CD4-positive, alpha-beta memory T cell (primary cell): Measurements from ENCODE around the gene SYK. TPM values are rescaled to one million over a fixed set of nuclear protein-coding genes. Genes with fewer than 3 reads are reported as not detected.

Experiments
- CTCF ChIA-PET: fragments of 350-600 bp; sonication (Branson Sonifier 250); formaldehyde crosslinking; loops from one replicate; lab custom pipeline; 2021; ENCODE audit warnings: inconsistent platforms; ENCODE audit not compliant: partially characterized antibody; lab: Charles Lee
- POLR2A ChIA-PET: fragments of 350-600 bp; sonication (Branson Sonifier 250); formaldehyde crosslinking; loops from one replicate; lab custom pipeline; 2021; ENCODE audit not compliant: partially characterized antibody; lab: Charles Lee
- DNase-seq, 5 donors: peaks; one replicate each; pipeline versions ENCODE4 v3.0.0 to v3.0.0-alpha.2; 2020 to 2022; ENCODE audit warnings: mixed read lengths in 1 of 5
- H3K27ac ChIP-seq: one replicate; pipeline ENCODE4 v1.7.0; 2013; ENCODE audit warnings: low read depth, low read length
- H3K27me3 ChIP-seq: 2 replicates; pipeline ENCODE4 v1.7.0; 2013; ENCODE audit warnings: mild to moderate bottlenecking, low read length, moderate library complexity; ENCODE audit not compliant: insufficient read depth
- H3K36me3 ChIP-seq: 2 replicates; pipeline ENCODE4 v1.7.0; 2013; ENCODE audit warnings: mild to moderate bottlenecking, low read length, moderate library complexity; ENCODE audit not compliant: insufficient read depth
- H3K4me1 ChIP-seq: 2 replicates; pipeline ENCODE4 v1.7.0; 2013; ENCODE audit warnings: mild to moderate bottlenecking, low read length, moderate library complexity; ENCODE audit not compliant: insufficient read depth
- H3K4me3 ChIP-seq, 2 donors: one replicate each; pipeline ENCODE4 v1.7.0; 2013; ENCODE audit warnings: low read length in 2 of 2, mild to moderate bottlenecking in 1 of 2
- H3K9me3 ChIP-seq, 2 donors: one replicate each; pipeline ENCODE4 v1.7.0; 2013; ENCODE audit warnings: low read length in 2 of 2, control low read depth in 1 of 2; ENCODE audit not compliant: control insufficient read depth in 1 of 2
- H3K27ac Mint-ChIP-seq, 7 donors: one replicate each; pipeline ENCODE4 v1.8.0; 2020 to 2021; ENCODE audit warnings: mixed read lengths in 7 of 7, mild to moderate bottlenecking in 6 of 7, inconsistent platforms in 3 of 7, moderate library complexity in 3 of 7
- H3K27me3 Mint-ChIP-seq, 2 donors: one replicate each; pipeline ENCODE4 v1.8.0; 2020 to 2021; ENCODE audit warnings: mixed read lengths in 2 of 2
- H3K36me3 Mint-ChIP-seq, 2 donors: one replicate each; pipeline ENCODE4 v1.8.0; 2020 to 2021; ENCODE audit warnings: mixed read lengths in 2 of 2, inconsistent platforms in 1 of 2, mild to moderate bottlenecking in 1 of 2
- H3K4me1 Mint-ChIP-seq, 4 donors: one replicate each; pipeline ENCODE4 v1.8.0; 2020 to 2021; ENCODE audit warnings: mixed read lengths in 4 of 4, mild to moderate bottlenecking in 1 of 4
- H3K4me3 Mint-ChIP-seq, 8 donors: one replicate each; pipeline ENCODE4 v1.8.0; 2020 to 2021; ENCODE audit warnings: mixed read lengths in 8 of 8, mild to moderate bottlenecking in 7 of 8, moderate library complexity in 6 of 8, inconsistent platforms in 3 of 8
- H3K9me3 Mint-ChIP-seq, 8 donors: one replicate each; pipeline ENCODE4 v1.8.0; 2020 to 2021; ENCODE audit warnings: mixed read lengths in 8 of 8, mild to moderate bottlenecking in 5 of 8, inconsistent platforms in 3 of 8, moderate library complexity in 1 of 8
- intact Hi-C: fragments of 100-400 bp; cut with micrococcal nuclease; formaldehyde crosslinking; loops from one replicate; pipeline ENCODE4 v1.15.1; 2023
- polyA plus RNA-seq, 2 donors: library from polyadenylated mRNA; unstranded; fragments of 300-500 nt; fragmentation: Illumina TruSeq; gene quantifications; one replicate each; pipeline ENCODE4 v1.2.3, GENCODE V29; 2021
- total RNA-seq, 2 experiments: library from RNA; stranded (reverse); gene quantifications; one replicate each; pipeline ENCODE4 v1.2.3, GENCODE V29; 2021

Gene SYK
- total and polyA plus RNA-seq, 4 experiments from 2014 or later: 0.08 to 1.9 (median 0.78) TPM

GRCh38 chr9:90858457-90858901, 56.9 kb downstream of the SYK start:
- H3K4me3 ChIP-seq: no peak overlapping the region
- intact Hi-C loops: no loop called here
- peaks cover 0 to 5% (median 2%) of the 10 kb centered on the region in 4 donors for H3K4me1 Mint-ChIP-seq
- DNase-seq: no peak
- H3K36me3 Mint-ChIP-seq: no peaks in the 10 kb centered on the region
- H3K27me3 ChIP-seq: no peaks in the 10 kb centered on the region
- H3K27ac ChIP-seq: no peak overlapping the region
- no peak overlapping the region for H3K4me3 Mint-ChIP-seq
- no peaks in the 10 kb centered on the region for H3K9me3 Mint-ChIP-seq
- POLR2A ChIA-PET: no interaction called here
- peaks cover 0 to 9% of the 10 kb centered on the region in 2 donors for H3K27me3 Mint-ChIP-seq
- H3K9me3 ChIP-seq: no peaks in the 10 kb centered on the region
- CTCF ChIA-PET: no interaction called here
- no peak overlapping the region for H3K27ac Mint-ChIP-seq
- no peaks in the 10 kb centered on the region for H3K36me3 ChIP-seq
- H3K4me1 ChIP-seq: no peaks in the 10 kb centered on the region

GRCh38 chr9:90860382-90860781, 58.8 kb downstream of the SYK start:
- H3K4me1 Mint-ChIP-seq: peaks cover 11 to 15% (median 14%) of the 10 kb centered on the region in 4 donors
- Histone ChIP-seq H3K4me3 (no peak overlapping the region), H3K4me1 (peaks cover 12% of the 10 kb centered on the region), H3K9me3 (no peaks in the 10 kb centered on the region), H3K36me3 (no peaks in the 10 kb centered on the region), H3K27me3 (no peaks in the 10 kb centered on the region), H3K27ac (no peak overlapping the region)
- H3K4me3 Mint-ChIP-seq: no peak overlapping the region
- POLR2A ChIA-PET: no interaction called here
- H3K36me3 Mint-ChIP-seq: no peaks in the 10 kb centered on the region
- H3K27ac Mint-ChIP-seq: peak overlapping the region in 1 of 7 donors; percentile 69
- H3K27me3 Mint-ChIP-seq: peaks cover 0 to 9% of the 10 kb centered on the region in 2 donors
- H3K9me3 Mint-ChIP-seq: no peaks in the 10 kb centered on the region
- intact Hi-C loops: no loop called here
- DNase-seq: no peak
- CTCF ChIA-PET: no interaction called here

- H3K27me3 Mint-ChIP-seq: peaks cover 0 to 7% of the 10 kb centered on the region in 2 donors
- Histone ChIP-seq H3K36me3 (no peaks in the 10 kb centered on the region), H3K4me1 (peaks cover 12% of the 10 kb centered on the region), H3K27ac (no peak overlapping the region), H3K4me3 (no peak overlapping the region), H3K27me3 (no peaks in the 10 kb centered on the region), H3K9me3 (no peaks in the 10 kb centered on the region)
- no peaks in the 10 kb centered on the region for H3K36me3 Mint-ChIP-seq
- no peak for DNase-seq
- H3K27ac Mint-ChIP-seq: no peak overlapping the region
- no peak overlapping the region for H3K4me3 Mint-ChIP-seq
- ChIA-PET CTCF (interaction anchor here (1.0 kb wide), 1 partner anchor 12 kb away, joined by 3 read pairs; no protein-coding TSS in a partner anchor), POLR2A (no interaction called here)
- intact Hi-C loops: no loop called here
- peaks cover 11 to 17% (median 14%) of the 10 kb centered on the region in 4 donors for H3K4me1 Mint-ChIP-seq
- no peaks in the 10 kb centered on the region for H3K9me3 Mint-ChIP-seq
Measured at GRCh38 chr9:90860826-90861225, 59.2 kb downstream of the SYK start.

GRCh38 chr9:90861380-90861779, 59.8 kb downstream of the SYK start:
- Mint-ChIP-seq H3K27ac (no peak overlapping the region), H3K4me3 (no peak overlapping the region), H3K36me3 (no peaks in the 10 kb centered on the region), H3K4me1 (peaks cover 11 to 17% (median 14%) of the 10 kb centered on the region in 4 donors), H3K27me3 (peaks cover 0 to 7% of the 10 kb centered on the region in 2 donors), H3K9me3 (no peaks in the 10 kb centered on the region)
- ChIA-PET POLR2A (no interaction called here), CTCF (interaction anchor here (1.0 kb wide), 1 partner anchor 11 kb away, joined by 3 read pairs; no protein-coding TSS in a partner anchor)
- no peaks in the 10 kb centered on the region for H3K36me3 ChIP-seq
- no peak overlapping the region for H3K4me3 ChIP-seq
- intact Hi-C loops: no loop called here
- H3K4me1 ChIP-seq: peaks cover 12% of the 10 kb centered on the region
- H3K9me3 ChIP-seq: no peaks in the 10 kb centered on the region
- no peak overlapping the region for H3K27ac ChIP-seq
- no peaks in the 10 kb centered on the region for H3K27me3 ChIP-seq
- DNase-seq: no peak

- Mint-ChIP-seq H3K36me3 (no peaks in the 10 kb centered on the region), H3K27me3 (peaks cover 0 to 6% of the 10 kb centered on the region in 2 donors), H3K9me3 (no peaks in the 10 kb centered on the region), H3K4me1 (peaks cover 11 to 18% (median 14%) of the 10 kb centered on the region in 4 donors), H3K4me3 (no peak overlapping the region), H3K27ac (no peak overlapping the region)
- peaks cover 12% of the 10 kb centered on the region for H3K4me1 ChIP-seq
- POLR2A ChIA-PET: no interaction called here
- CTCF ChIA-PET: interaction anchor here (1.0 kb wide), 1 partner anchor 11 kb away, joined by 3 read pairs; no protein-coding TSS in a partner anchor
- no peak overlapping the region for H3K27ac ChIP-seq
- intact Hi-C loops: no loop called here
- H3K4me3 ChIP-seq: no peak overlapping the region
- no peaks in the 10 kb centered on the region for H3K27me3 ChIP-seq
- no peaks in the 10 kb centered on the region for H3K9me3 ChIP-seq
- DNase-seq: no peak
- no peaks in the 10 kb centered on the region for H3K36me3 ChIP-seq
Measured at GRCh38 chr9:90861826-90862740, 60.5 kb downstream of the SYK start.

GRCh38 chr9:90864779-90865178, 63.2 kb downstream of the SYK start:
- CTCF ChIA-PET: no interaction called here
- Histone ChIP-seq H3K27ac (no peak overlapping the region), H3K27me3 (no peaks in the 10 kb centered on the region), H3K36me3 (no peaks in the 10 kb centered on the region), H3K4me3 (no peak overlapping the region), H3K9me3 (no peaks in the 10 kb centered on the region), H3K4me1 (peaks cover 12% of the 10 kb centered on the region)
- peak overlapping the region in 2 of 7 donors; percentile 11 to 26 for H3K27ac Mint-ChIP-seq
- peaks cover 0 to 4% of the 10 kb centered on the region in 2 donors for H3K27me3 Mint-ChIP-seq
- intact Hi-C loops: no loop called here
- DNase-seq: no peak
- H3K9me3 Mint-ChIP-seq: no peaks in the 10 kb centered on the region
- POLR2A ChIA-PET: no interaction called here
- no peaks in the 10 kb centered on the region for H3K36me3 Mint-ChIP-seq
- peak overlapping the region in 5 of 8 donors; percentile 7 to 61 (median 27) for H3K4me3 Mint-ChIP-seq
- H3K4me1 Mint-ChIP-seq: peaks cover 8 to 22% (median 13%) of the 10 kb centered on the region in 4 donors

- CTCF ChIA-PET: interaction anchor here (5.4 kb wide), 1 partner anchor 1265 kb away, joined by 29 read pairs; no protein-coding TSS in a partner anchor
- H3K27ac ChIP-seq: no peak overlapping the region
- H3K27me3 ChIP-seq: no peaks in the 10 kb centered on the region
- intact Hi-C loops: no loop called here
- no peak for DNase-seq
- H3K27ac Mint-ChIP-seq: peak overlapping the region in 1 of 7 donors; percentile 82
- no peaks in the 10 kb centered on the region for H3K36me3 Mint-ChIP-seq
- no peaks in the 10 kb centered on the region for H3K9me3 Mint-ChIP-seq
- POLR2A ChIA-PET: no interaction called here
- H3K4me3 Mint-ChIP-seq: no peak overlapping the region
- no peak overlapping the region for H3K4me3 ChIP-seq
- no peaks in the 10 kb centered on the region for H3K9me3 ChIP-seq
- H3K4me1 ChIP-seq: peaks cover 12% of the 10 kb centered on the region
- no peaks in the 10 kb centered on the region for H3K36me3 ChIP-seq
- peaks cover 8 to 22% (median 13%) of the 10 kb centered on the region in 4 donors for H3K4me1 Mint-ChIP-seq
- peaks cover 2 to 5% of the 10 kb centered on the region in 2 donors for H3K27me3 Mint-ChIP-seq
Measured at GRCh38 chr9:90867101-90867500, 65.5 kb downstream of the SYK start.
